Neural cell (in vitro differentiated cells): ENCODE measurements around the gene POLR1E.
"Not testable (repeated sequence)": the region's sequence is repeated elsewhere in the genome, so short reads cannot be mapped to it uniquely, and the experiment has no call there.

ENCODE experiments used
- CTCF ChIP-seq: fragments of 450-650 bp; IDR thresholded peaks from 2 replicates; pipeline ENCODE4 v1.5.1; 2014; ENCODE audit warnings: antibody characterized with exemption, mild to moderate bottlenecking, moderate library complexity; ENCODE audit not compliant: poor library complexity, severe bottlenecking
- TF ChIP-seq, protein P1 (sequence below): IDR thresholded peaks from 2 replicates; pipeline ENCODE4 v1.6.1; 2012; ENCODE audit warnings: borderline replicate concordance

GRCh38 chr9:37473982-37474381 is 11.8 kb upstream of the POLR1E start:
- TF ChIP-seq CTCF, result not testable (repeated sequence)
- TF ChIP-seq, protein P1, sequence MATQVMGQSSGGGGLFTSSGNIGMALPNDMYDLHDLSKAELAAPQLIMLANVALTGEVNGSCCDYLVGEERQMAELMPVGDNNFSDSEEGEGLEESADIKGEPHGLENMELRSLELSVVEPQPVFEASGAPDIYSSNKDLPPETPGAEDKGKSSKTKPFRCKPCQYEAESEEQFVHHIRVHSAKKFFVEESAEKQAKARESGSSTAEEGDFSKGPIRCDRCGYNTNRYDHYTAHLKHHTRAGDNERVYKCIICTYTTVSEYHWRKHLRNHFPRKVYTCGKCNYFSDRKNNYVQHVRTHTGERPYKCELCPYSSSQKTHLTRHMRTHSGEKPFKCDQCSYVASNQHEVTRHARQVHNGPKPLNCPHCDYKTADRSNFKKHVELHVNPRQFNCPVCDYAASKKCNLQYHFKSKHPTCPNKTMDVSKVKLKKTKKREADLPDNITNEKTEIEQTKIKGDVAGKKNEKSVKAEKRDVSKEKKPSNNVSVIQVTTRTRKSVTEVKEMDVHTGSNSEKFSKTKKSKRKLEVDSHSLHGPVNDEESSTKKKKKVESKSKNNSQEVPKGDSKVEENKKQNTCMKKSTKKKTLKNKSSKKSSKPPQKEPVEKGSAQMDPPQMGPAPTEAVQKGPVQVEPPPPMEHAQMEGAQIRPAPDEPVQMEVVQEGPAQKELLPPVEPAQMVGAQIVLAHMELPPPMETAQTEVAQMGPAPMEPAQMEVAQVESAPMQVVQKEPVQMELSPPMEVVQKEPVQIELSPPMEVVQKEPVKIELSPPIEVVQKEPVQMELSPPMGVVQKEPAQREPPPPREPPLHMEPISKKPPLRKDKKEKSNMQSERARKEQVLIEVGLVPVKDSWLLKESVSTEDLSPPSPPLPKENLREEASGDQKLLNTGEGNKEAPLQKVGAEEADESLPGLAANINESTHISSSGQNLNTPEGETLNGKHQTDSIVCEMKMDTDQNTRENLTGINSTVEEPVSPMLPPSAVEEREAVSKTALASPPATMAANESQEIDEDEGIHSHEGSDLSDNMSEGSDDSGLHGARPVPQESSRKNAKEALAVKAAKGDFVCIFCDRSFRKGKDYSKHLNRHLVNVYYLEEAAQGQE, result not testable (repeated sequence)
